HEK293 (cell line): ENCODE measurements around the gene WNT7B.

ENCODE experiments used
- CTCF ChIP-seq: fragments of 450-650 bp; formaldehyde crosslinking; IDR thresholded peaks from 2 replicates; pipeline ENCODE4 v1.5.1; 2016; ENCODE audit warnings: missing biosample characterization, missing genetic modification characterization
- MYNN ChIP-seq: fragments of 450-650 bp; formaldehyde crosslinking; IDR thresholded peaks from 2 replicates; pipeline ENCODE4 v1.5.1; 2016; ENCODE audit warnings: missing biosample characterization, missing genetic modification characterization, borderline replicate concordance
- ZBTB26 ChIP-seq: fragments of 450-650 bp; formaldehyde crosslinking; optimal IDR thresholded peaks from 2 replicates; pipeline ENCODE3; 2016; ENCODE audit warnings: missing biosample characterization, mild to moderate bottlenecking, missing genetic modification characterization
- ZNF248 ChIP-seq: fragments of 450-650 bp; formaldehyde crosslinking; IDR thresholded peaks from 2 replicates; pipeline ENCODE4 v1.5.1; 2017; ENCODE audit warnings: missing biosample characterization, missing genetic modification characterization

GRCh38 chr22:45884201-45885062 lies 92.5 kb downstream of the WNT7B start:
- no peak for TF ChIP-seq ZBTB26 (tag by site-specific recombination)
- TF ChIP-seq ZNF248 (tag by site-specific recombination), result no peak
- no peak for TF ChIP-seq CTCF (tag by site-specific recombination)
- no peak for TF ChIP-seq MYNN
